AG10803 (cell line): ENCODE data around the gene KCTD17.
A peak's percentile ranks its signal among the peaks of the same experiment; 100 is the strongest.

Experiments
- DNase-seq: peaks from one replicate; pipeline ENCODE4 v3.0.0; 2010; ENCODE audit warnings: low read depth
- H3K4me3 ChIP-seq: 2 replicates; pipeline ENCODE4 v1.5.1; 2011; ENCODE audit warnings: mild to moderate bottlenecking, low read length, control low read depth
- CTCF ChIP-seq: conservative IDR thresholded peaks from 2 replicates; pipeline ENCODE4 v1.5.1; 2011; ENCODE audit warnings: mild to moderate bottlenecking, low read length, control low read depth, inconsistent platforms

The KCTD17 gene

GRCh38 chr22:37043828-37044538, 7.6 kb upstream of the KCTD17 start:
- peak; percentile 51 for TF ChIP-seq CTCF
- H3K4me3 ChIP-seq: no peak overlapping the region
- DNase-seq: peak; percentile 25

GRCh38 chr22:37044634-37045625, 6.6 kb upstream of the KCTD17 start:
- DNase-seq: no peak
- H3K4me3 ChIP-seq: no peak overlapping the region
- TF ChIP-seq CTCF: no peak

DNA sequence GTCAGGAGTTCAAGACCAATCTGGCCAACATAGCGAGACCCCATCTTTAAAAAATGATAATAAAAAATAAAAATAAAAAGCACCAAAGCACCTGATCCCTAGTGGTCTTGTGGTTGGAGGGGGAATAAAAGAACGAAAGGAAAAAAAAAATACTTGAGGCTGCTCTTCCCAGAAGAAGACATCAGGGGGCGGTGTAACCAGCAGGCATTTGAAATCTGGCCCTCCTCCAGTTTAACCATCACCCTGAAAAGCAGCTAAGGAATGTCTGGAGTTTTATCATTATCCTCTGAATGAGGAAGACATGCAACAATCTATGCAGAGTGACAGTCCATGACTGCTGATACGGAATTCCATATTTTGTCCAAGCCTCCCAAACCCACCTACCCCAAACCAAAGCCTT, 5.6 kb upstream of the KCTD17 start:
- TF ChIP-seq CTCF: peak; percentile 69
- peak; percentile 66 for DNase-seq
- H3K4me3 ChIP-seq: no peak overlapping the region

DNA sequence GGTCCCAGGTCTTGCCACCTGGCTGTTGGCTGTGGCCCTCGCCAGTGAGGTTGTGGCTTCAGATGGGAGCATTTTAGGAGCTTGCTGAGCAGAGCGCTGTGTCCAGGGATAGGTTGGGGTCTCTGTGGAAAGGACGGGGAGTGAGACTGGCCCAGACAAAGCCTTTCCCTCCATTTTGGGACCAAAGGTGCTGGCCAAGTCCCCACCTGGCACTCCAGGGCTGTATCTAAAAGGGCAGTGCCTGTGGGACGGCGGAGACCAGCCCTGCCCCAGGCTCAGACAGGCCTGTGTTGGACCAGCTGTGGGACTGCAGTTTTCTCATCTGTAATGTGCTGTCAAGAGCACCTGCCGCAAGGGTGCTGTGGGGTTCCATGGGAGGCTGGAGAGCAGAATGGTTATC, 5.0 kb upstream of the KCTD17 start:
- no peak overlapping the region for H3K4me3 ChIP-seq
- DNase-seq: no peak
- no peak for TF ChIP-seq CTCF

DNA sequence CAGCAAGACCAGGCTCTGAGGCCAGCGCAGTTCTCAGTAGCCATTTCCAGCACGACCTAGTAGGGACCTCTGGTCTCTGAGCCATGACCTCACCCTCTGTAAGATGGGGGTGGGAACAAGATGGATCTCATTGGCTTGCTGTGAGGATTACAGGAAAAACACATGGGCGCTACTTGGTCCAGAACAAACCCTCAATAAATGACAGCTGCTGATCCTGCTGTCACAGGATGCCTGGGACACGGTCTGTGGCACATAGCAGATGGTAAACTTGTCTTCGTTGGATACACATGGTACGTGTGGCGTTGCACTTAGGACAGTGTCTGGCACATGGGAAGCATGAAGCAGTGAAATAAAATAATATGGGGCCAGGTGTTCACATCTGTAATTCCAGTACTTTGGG, 4.5 kb upstream of the KCTD17 start:
- H3K4me3 ChIP-seq: no peak overlapping the region
- DNase-seq: no peak
- TF ChIP-seq CTCF: no peak

DNA sequence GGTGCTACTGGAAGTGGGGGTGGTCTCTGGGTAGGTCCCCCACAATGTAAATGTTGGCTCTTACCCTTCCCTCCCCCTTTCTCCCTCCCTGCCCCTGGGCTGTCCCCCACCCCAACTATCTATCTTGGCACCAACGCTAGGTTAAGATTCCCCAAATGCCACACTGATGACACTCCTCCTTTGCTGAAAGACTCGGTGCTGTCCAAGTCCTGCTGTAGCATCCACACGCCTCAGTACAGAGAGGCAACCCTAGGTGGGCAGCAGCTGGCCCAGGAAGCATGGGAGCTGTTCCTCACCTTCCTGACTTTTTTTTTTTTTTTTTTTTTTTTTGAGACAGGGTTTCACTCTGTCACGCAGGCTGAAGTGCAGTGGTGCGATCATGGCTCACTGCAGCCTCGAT, 3.4 kb upstream of the KCTD17 start:
- peak; percentile 12 for DNase-seq
- no peak for TF ChIP-seq CTCF
- H3K4me3 ChIP-seq: no peak overlapping the region
